Activated CD4-positive, alpha-beta T cell treated with anti-CD3 and anti-CD28 coated beads for 4 hours (primary cell): ENCODE results near the gene ANKRD10.

Experiments
- DNase-seq, 2 donors: peaks; one replicate each; pipeline ENCODE4 v3.0.0-alpha.2; 2020

The ANKRD10 gene

GRCh38 chr13:110944968-110945927, 30.4 kb upstream of the ANKRD10 start:
- no peak for DNase-seq

DNA sequence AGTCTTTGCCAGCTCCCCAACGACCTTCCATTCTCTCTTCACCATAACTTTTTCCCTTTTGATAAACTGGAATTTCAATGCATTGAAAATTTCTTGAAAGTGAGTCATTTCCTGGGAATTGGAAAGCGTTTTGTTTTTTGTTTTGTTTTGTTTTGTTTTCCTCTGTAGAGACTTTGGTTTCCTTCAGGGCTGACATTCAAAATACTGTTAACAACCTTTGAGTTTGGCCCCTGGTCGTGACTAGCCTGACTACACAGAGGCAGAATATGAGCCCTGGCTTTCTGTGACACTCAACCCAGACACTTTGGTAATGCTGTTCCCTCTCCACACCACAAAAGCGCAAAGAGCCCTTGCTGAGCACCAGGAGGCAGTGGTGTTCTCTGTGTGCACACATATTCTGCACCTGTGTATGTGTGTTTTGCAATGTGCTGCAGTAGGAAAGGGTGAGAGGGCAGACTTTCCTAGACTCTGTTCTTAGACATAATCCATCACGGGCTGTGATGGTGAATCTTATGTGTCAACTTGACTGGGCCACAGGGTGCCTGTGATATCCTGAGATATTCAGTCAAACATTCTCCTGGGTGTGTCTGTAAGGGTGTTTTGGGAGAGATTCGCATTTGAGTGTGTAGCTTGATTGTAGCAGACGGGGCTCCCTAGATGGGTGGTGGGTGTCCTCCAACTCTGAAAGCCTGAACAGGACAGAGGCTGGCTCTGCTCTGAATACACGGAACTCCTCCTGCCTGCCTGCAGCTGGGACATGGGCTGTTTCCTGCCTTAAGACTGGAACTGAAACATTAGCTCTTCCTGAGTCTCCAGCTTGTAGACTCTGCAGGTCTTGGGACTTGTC, 29.5 kb upstream of the ANKRD10 start:
- peak in 1 of 2 donors; percentile 13 for DNase-seq

GRCh38 chr13:110942248-110942981, 27.5 kb upstream of the ANKRD10 start:
- DNase-seq = peak in 1 of 2 donors; percentile 6

DNA sequence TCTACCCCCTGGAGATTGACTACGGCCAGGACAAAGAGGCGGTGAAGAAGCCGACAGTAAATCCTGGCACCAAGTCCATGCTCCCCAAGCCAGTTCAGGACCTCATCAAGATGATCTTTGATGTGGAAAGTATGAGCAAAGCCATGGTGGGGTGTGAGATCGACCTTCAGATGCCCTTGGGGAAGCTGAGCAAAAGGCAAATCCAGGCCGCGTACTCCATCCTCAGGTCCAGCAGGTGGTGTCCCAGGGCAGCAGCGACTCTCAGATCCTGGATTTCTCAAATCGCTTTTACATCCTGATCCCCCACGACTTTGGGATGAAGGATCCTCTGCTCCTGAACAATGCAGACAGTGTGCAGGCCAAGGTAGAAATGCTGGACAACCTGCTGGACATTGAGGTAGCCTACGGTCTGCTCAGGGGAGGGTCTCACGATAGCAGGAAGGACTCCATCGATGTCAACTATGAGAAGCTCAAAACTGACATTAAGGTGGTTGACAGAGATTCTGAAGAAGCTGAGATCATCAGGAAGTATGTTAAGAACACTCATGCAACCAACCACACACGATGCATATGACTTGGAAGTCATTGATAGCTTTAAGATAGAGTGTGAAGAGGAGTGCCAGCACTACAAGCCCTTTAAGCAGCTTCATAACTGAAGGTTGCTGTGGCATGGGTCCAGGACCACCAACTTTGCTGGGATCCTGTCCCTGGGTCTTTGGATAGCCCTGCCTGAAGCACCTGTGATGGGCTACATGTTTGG, 24.0 kb upstream of the ANKRD10 start:
- no peak for DNase-seq

DNA sequence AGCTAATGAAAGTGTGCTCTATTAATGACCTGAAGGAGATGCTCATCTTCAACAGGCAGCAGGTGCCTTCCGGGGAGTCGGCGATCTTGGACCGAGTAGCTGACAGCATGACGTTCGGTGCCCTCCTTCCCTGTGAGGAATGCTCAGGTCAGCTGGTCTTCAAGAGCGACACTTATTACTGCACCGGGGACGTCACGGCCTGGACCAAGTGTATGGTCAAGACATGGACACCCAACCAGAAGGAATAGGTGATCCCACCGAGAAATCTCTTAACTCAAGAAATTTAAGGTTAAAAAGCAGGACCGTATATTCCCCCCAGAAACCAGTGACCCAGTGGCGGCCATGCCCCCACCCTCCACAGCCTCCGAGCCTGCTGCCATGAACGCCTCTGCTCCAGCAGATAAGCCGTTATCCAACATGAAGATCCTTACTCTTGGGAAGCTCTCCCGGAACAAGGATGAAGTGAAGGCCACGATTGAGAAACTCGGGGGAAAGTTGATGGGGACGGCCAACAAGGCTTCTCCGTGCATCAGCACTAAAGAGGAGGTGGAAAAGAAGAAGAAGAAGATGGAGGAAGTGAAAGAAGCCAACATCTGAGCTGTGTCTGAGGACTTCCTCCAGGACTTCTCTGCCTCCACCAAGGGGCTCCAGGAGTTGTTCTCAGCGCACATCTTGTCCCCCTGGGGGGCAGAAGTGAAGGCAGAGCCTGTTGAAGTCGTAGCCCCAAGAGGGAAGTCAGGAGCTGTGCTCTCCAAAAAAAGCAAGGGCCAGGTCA, 22.8 kb upstream of the ANKRD10 start:
- DNase-seq = no peak

GRCh38 chr13:110936519-110936918, 21.6 kb upstream of the ANKRD10 start:
- no peak for DNase-seq

DNA sequence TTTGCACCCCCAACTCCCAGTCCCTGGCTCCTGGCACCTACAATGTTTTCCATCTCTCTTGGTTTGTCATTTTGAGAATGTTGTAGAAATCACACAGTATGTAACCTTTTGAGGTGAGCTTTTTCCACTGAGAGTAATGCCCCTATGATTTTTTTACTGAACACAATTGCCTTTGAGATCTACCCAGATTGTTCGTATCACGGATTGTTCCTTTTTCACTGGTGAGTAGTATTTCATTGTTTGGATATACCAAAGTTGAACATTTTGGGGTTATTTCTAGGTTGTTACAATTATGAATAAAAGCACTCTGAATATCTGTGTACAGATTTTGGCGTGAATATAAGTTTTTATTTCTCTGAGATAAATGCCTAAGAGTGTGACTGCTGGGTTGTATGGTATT, 17.7 kb upstream of the ANKRD10 start:
- no peak for DNase-seq

GRCh38 chr13:110929104-110929777, 14.4 kb upstream of the ANKRD10 start:
- DNase-seq = no peak

DNA sequence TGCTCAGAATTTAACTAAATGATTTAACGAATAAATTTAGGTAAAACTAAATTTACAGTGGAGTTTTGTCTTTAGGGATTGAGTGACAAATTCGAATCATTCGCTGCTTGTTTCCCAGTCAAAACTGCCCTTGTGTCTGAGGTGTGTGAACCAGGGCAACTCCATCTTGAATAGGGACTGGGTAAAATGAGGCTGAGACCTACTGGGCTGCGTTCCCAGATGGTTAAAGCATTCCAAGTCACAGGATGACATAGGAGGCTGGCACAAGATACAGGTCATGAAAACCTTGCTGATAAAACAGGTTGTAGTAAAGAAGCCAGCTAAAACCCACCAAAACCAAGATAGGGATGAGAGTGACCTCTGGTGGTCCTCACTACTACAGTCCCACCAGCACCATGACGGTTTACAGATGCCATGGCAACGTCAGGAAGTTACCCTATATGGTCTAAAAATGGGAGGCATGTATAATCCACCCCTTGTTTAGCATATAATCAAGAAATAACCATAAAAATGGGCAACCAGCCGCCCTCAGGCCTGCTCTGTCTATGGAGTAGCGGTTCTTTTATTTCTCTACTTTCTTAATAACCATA, 10.2 kb upstream of the ANKRD10 start:
- DNase-seq = no peak

DNA sequence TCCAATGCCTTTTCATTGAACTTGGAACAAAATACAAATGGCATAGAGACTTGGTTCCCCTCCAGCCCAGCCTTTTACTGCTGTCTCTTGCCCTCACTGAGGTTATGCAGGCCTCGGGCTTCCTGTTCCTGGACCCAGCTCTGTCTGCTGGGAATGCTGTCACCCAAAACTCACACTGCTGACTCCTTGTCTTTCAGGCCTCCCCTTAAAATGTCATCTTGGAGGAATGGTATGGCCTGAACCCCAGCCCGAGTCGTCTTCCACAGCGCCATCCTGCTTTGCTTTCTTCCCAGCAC, 9.7 kb upstream of the ANKRD10 start:
- DNase-seq = no peak

GRCh38 chr13:110923777-110924638, 9.1 kb upstream of the ANKRD10 start:
- DNase-seq = no peak

GRCh38 chr13:110923086-110923485, 8.2 kb upstream of the ANKRD10 start:
- no peak for DNase-seq

DNA sequence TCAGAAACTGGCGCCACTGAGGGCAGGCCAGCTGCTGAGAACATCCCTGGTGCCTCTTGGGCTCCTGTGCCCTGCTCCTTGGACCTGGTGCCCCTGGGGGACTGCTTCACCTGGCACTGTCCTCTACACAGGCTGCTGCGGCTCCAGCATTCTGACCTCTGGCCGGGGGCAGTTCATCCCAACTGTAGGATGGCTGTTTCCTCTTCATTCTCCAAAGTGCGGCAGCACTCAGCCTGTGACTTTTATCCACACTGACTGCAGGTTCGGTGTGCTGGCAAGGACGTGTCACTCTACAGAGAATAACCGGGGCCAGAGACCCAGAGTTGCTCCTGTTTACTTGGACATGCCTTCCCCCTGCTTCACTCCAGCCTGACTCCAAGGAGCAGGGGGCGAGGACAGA, 7.6 kb upstream of the ANKRD10 start:
- DNase-seq = no peak

DNA sequence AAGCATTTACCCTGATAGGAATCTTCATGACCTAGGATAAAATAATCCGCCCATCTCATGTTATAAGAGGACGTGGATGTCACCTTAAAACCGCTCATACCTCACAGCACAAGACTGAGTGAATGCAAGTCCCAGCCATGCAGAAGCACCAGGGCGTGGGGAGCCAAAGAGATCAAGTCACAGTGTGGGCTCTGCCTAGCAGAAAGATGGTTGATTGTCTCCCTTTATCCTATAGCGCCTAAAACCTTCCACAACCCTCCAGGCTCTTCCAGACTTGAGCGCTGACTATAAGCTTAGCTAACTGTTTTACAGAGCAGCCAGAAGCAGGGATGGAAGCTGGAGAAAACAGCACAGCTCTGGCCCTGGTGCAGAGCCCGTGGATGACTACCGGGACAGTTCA, 6.8 kb upstream of the ANKRD10 start:
- no peak for DNase-seq

DNA sequence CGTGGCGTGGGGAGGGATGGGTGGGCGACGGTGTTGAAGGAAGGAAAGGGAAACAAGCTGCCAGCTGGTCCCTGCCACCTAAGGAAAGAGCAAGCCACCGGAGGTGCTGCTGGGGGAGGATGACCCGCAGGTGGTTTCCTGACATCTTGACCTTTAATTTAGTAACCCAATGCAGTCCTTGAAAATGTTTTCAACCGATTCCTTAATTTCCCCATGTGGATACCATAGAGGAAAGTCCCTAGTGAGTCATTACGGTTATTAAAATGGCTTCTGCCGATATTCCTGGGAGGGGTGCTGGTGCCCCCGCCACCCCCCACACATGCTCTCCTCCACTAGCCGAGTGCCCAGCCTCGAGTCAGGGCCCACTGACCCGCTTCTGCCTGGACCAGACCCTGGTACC, 6.3 kb upstream of the ANKRD10 start:
- no peak for DNase-seq

DNA sequence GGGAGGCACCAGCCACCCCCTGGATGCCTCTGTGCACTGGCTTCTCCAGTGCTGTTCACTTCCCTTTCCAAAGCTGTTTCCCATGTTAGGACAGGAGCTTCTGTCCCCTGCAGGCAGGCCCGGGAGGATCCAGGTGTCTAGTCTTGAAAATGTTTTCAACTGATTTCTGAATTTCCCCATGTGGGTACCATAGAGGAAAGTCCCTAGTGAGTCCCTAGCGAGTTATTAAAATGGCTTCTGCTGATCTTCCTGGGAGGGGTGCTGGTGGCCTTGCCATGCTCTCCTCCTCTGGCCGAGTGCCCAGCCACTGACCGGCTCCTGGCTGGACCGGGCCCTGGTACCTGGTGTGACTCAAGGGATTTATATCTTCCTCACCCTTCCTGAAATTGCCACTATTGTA, 5.2 kb upstream of the ANKRD10 start:
- no peak for DNase-seq

- DNase-seq = no peak
Measured at GRCh38 chr13:110916301-110917142, 1.7 kb upstream of the ANKRD10 start.

DNA sequence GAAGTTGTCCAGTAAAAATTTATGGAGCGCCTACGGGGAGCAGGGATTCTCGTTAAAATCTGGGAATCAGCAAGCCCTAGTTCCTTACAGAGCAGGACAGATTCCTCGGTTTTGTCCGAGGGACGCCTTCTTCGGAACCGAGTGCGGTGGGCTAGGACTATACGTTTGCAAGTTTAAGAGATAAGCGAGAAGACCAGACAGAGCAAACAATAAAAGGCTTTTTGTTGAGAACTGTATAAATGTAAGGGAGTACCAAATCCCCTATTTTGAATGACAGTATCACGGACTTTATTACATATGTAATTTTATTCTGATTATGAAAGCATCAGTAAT, 971 bp upstream of the ANKRD10 start:
- DNase-seq = no peak
